HepG2 (cell line): ENCODE measurements around the gene ACE. TPM values are rescaled to one million over a fixed set of nuclear protein-coding genes. Genes with fewer than 3 reads are reported as not detected.

Experiments used
- ATAC-seq: fragments of 200-7000 bp; cut with Tn5 transposase; 3 replicates; pipeline ENCODE4 v1.9.1; 2020; ENCODE audit warnings: mild to moderate bottlenecking, moderate library complexity
- BruUV-seq: library from RNA; stranded (reverse); fragments of 400-500 nt; replicated peaks from 2 replicates; lab custom pipeline; 2021; lab: Mats Ljungman, UMichigan
- CTCF ChIA-PET: fragments of 300-600 bp; formaldehyde crosslinking; extraction: SDS; loops from one replicate; lab custom pipeline; 2021; ENCODE audit warnings: low total read pairs, inconsistent platforms, low intra/inter-chr PET ratio; lab: Yijun Ruan, JAX
- POLR2A ChIA-PET: fragments of 350-600 bp; sonication (Branson Sonifier 250); formaldehyde crosslinking; loops from one replicate; lab custom pipeline; 2020; ENCODE audit warnings: antibody characterized with exemption, inconsistent platforms; lab: Yijun Ruan, JAX
- DNase-seq: peaks from one replicate; pipeline ENCODE4 v3.0.0-alpha.2; 2015; ENCODE audit warnings: low spot score
- FAIRE-seq: peaks from 3 replicates; lab custom pipeline; 2011; peaks lifted over from hg19 to GRCh38; lab: Jason Lieb, UNC
- H2AFZ ChIP-seq: one replicate; pipeline ENCODE4 v1.6.1; 2011; ENCODE audit warnings: low read length, inconsistent platforms
- H3K27ac ChIP-seq: fragments of 300-600 bp; 3 replicates; pipeline ENCODE4 v1.8.0; 2011; ENCODE audit warnings: mixed run types, mild to moderate bottlenecking, mixed read lengths, low read length, inconsistent platforms; ENCODE audit not compliant: insufficient read depth; ENCODE audit errors: extremely low read length
- H3K27me3 ChIP-seq, 2 experiments: fragments of 200-600 bp in 1 of 2; 2 replicates in 1 of 2; 3 replicates in 1 of 2; pipeline versions ENCODE4 v1.6.0 to v1.8.0; 2011; ENCODE audit warnings: low read length in 2 of 2, mild to moderate bottlenecking in 2 of 2, moderate library complexity in 2 of 2, inconsistent platforms in 1 of 2; ENCODE audit not compliant: insufficient read depth in 2 of 2, control insufficient read depth in 1 of 2
- H3K36me3 ChIP-seq, 2 experiments: fragments of 200-600 bp in 1 of 2; replicated peaks in 1 of 2; 2 replicates in 1 of 2; 3 replicates in 1 of 2; pipeline versions ENCODE4 v1.5.1 to v1.8.0; 2011; ENCODE audit warnings: low read length in 2 of 2, inconsistent platforms in 1 of 2; ENCODE audit not compliant: insufficient read depth in 2 of 2, control insufficient read depth in 1 of 2
- H3K4me1 ChIP-seq: 2 replicates; pipeline ENCODE4 v1.5.1; 2012; ENCODE audit warnings: low read length, inconsistent platforms; ENCODE audit not compliant: insufficient read depth
- H3K4me2 ChIP-seq: 2 replicates; pipeline ENCODE4 v1.6.0; 2011; ENCODE audit warnings: low read depth, low read length, inconsistent platforms
- H3K4me3 ChIP-seq, 3 experiments: fragments of 200-600 bp in 1 of 3; sonication (generic), shearing (Covaris generic) in 1 of 3; replicated peaks in 1 of 3; 2 replicates each; pipeline ENCODE4 v1.5.1; 2011 to 2016; ENCODE audit warnings: low read length in 3 of 3, inconsistent platforms in 2 of 3, low read depth in 2 of 3, mild to moderate bottlenecking in 2 of 3, control low read depth in 1 of 3, mixed read lengths in 1 of 3; ENCODE audit not compliant: insufficient read depth in 1 of 3
- H3K79me2 ChIP-seq: one replicate; pipeline ENCODE4 v1.6.1; 2011; ENCODE audit warnings: low read length, inconsistent platforms; ENCODE audit not compliant: insufficient read depth
- H3K9ac ChIP-seq: 2 replicates; pipeline ENCODE4 v1.6.0; 2011; ENCODE audit warnings: mild to moderate bottlenecking, low read depth, low read length, inconsistent platforms; ENCODE audit not compliant: insufficient read depth
- H3K9me3 ChIP-seq: 2 replicates; pipeline ENCODE4 v1.5.1; 2012; ENCODE audit warnings: mild to moderate bottlenecking, low read length
- H4K20me1 ChIP-seq: 2 replicates; pipeline ENCODE4 v1.6.0; 2011; ENCODE audit warnings: inconsistent platforms, mild to moderate bottlenecking, low read length, moderate library complexity; ENCODE audit not compliant: insufficient read depth
- GATAD1 ChIP-seq: IDR thresholded peaks from 2 replicates; pipeline ENCODE4 v1.6.1; 2016; ENCODE audit warnings: missing genetic modification reagents, missing compliant biosample characterization
- KDM5A ChIP-seq: fragments of 200-600 bp; sonication (generic); IDR thresholded peaks from 2 replicates; pipeline ENCODE4 v1.7.0; 2018; ENCODE audit warnings: antibody characterized with exemption, mild to moderate bottlenecking, low read length, borderline replicate concordance
- MZF1 ChIP-seq: sonication (generic); formaldehyde crosslinking; IDR thresholded peaks from 2 replicates; pipeline ENCODE4 v1.8.1; 2023; ENCODE audit warnings: mild to moderate bottlenecking, missing genetic modification reagents, borderline replicate concordance
- NAIF1 ChIP-seq: sonication (generic); formaldehyde crosslinking; IDR thresholded peaks from 2 replicates; pipeline ENCODE4 v1.5.0; 2020; ENCODE audit warnings: mild to moderate bottlenecking, missing genetic modification reagents, borderline replicate concordance
- RBAK ChIP-seq: sonication (generic); formaldehyde crosslinking; IDR thresholded peaks from 2 replicates; pipeline ENCODE4 v1.5.1; 2020; ENCODE audit warnings: mild to moderate bottlenecking, missing genetic modification reagents
- STAT5B ChIP-seq: sonication (generic); formaldehyde crosslinking; IDR thresholded peaks from 2 replicates; pipeline ENCODE4 v1.4.0; 2020; ENCODE audit warnings: missing genetic modification reagents
- YEATS4 ChIP-seq: sonication (generic); formaldehyde crosslinking; IDR thresholded peaks from 2 replicates; pipeline ENCODE4 v1.4.0; 2020; ENCODE audit warnings: missing genetic modification reagents, borderline replicate concordance
- ZNF143 ChIP-seq: sonication (generic); formaldehyde crosslinking; IDR thresholded peaks from 2 replicates; pipeline ENCODE4 v1.4.0; 2020; ENCODE audit warnings: missing genetic modification reagents
- ZNF564 ChIP-seq: sonication (generic); formaldehyde crosslinking; IDR thresholded peaks from 2 replicates; pipeline ENCODE4 v1.8.1; 2023; ENCODE audit warnings: mild to moderate bottlenecking, missing genetic modification reagents
- in situ Hi-C: cut with HindIII; loops from 2 replicates; pipeline ENCODE4 v1.10.0; 2017; ENCODE audit warnings: low pct_unique_long_range_greater_than_20kb; ENCODE audit not compliant: extremely low pct_ligation_motif_present
- intact Hi-C: fragments of 100-400 bp; cut with micrococcal nuclease; formaldehyde crosslinking; loops from one replicate; pipeline ENCODE4 v1.10.0; 2022; ENCODE audit not compliant: unreplicated experiment
- polyA plus RNA-seq, 8 experiments: library from polyadenylated mRNA; depleted of rRNA in 3 of 8; stranded (reverse) in 7 of 8; unstranded in 1 of 8; fragments of >200 nt; fragmentation: Illumina TruSeq in 4 of 8; extraction: Trizol in 4 of 8; gene quantifications; 2 replicates each; pipeline versions ENCODE4 v1.2.1 to v1.2.3, GENCODE V29; 2011 to 2016; ENCODE audit warnings: low read depth in 4 of 8, missing spikeins in 1 of 8, mixed read lengths in 1 of 8; ENCODE audit not compliant: insufficient read depth in 1 of 8
- total RNA-seq, 5 experiments: library from RNA; depleted of rRNA; stranded (reverse); fragments of >200 nt; fragmentation: Illumina TruSeq; extraction: Trizol; gene quantifications; 2 replicates each; pipeline ENCODE4 v1.2.3, GENCODE V29; 2016; ENCODE audit warnings: low read depth in 1 of 5
- TF ChIP-seq, protein P1 (sequence below): sonication (generic); formaldehyde crosslinking; IDR thresholded peaks from 2 replicates; pipeline ENCODE4 v1.4.0; 2020; ENCODE audit warnings: missing genetic modification reagents
- TF ChIP-seq, protein P2 (sequence below): conservative IDR thresholded peaks from 2 replicates; pipeline ENCODE4 v1.6.1; 2018; ENCODE audit warnings: missing genetic modification reagents

Gene ACE
- total and polyA plus RNA-seq, 2 of the 13 experiments (the other 11 are each of a cell fraction or from before 2014, with no cell fraction given): 0.08 to 0.13 TPM

GRCh38 chr17:63504261-63504660 lies 27.4 kb downstream of the ACE start:
- H3K4me2 ChIP-seq: no peak overlapping the region
- in situ Hi-C loops: no loop called here
- FAIRE-seq (no peak), ATAC-seq (no peak), DNase-seq (no peak)
- intact Hi-C loops: no loop called here
- no peaks in the 10 kb centered on the region for H3K9me3 ChIP-seq
- no peak overlapping the region for H3K9ac ChIP-seq
- POLR2A ChIA-PET: no interaction called here
- H3K79me2 ChIP-seq: no peaks in the 10 kb centered on the region
- peaks cover 12 to 62% of the 10 kb centered on the region in 2 experiments; a peak in 3 of 5 replicates for H3K27me3 ChIP-seq
- TF ChIP-seq ZNF143: no peak
- TF ChIP-seq, protein P1, sequence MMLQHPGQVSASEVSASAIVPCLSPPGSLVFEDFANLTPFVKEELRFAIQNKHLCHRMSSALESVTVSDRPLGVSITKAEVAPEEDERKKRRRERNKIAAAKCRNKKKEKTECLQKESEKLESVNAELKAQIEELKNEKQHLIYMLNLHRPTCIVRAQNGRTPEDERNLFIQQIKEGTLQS (CRISPR knock-in tag): no peak
- no peak for TF ChIP-seq STAT5B (CRISPR knock-in tag)
- TF ChIP-seq, protein P2, sequence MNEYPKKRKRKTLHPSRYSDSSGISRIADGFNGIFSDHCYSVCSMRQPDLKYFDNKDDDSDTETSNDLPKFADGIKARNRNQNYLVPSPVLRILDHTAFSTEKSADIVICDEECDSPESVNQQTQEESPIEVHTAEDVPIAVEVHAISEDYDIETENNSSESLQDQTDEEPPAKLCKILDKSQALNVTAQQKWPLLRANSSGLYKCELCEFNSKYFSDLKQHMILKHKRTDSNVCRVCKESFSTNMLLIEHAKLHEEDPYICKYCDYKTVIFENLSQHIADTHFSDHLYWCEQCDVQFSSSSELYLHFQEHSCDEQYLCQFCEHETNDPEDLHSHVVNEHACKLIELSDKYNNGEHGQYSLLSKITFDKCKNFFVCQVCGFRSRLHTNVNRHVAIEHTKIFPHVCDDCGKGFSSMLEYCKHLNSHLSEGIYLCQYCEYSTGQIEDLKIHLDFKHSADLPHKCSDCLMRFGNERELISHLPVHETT (CRISPR knock-in tag): no peak
- no peak for TF ChIP-seq NAIF1 (CRISPR knock-in tag)
- no peak for TF ChIP-seq KDM5A
- TF ChIP-seq YEATS4 (CRISPR knock-in tag): no peak
- no peak for TF ChIP-seq GATAD1 (CRISPR knock-in tag)
- TF ChIP-seq RBAK (CRISPR knock-in tag): no peak
- no peak for TF ChIP-seq ZNF564 (CRISPR knock-in tag)
- TF ChIP-seq MZF1 (CRISPR knock-in tag): no peak
- peaks cover 11% of the 10 kb centered on the region for H3K4me1 ChIP-seq
- no peak overlapping the region for H2AFZ ChIP-seq
- H3K4me3 ChIP-seq: no peak overlapping the region
- H4K20me1 ChIP-seq: no peaks in the 10 kb centered on the region
- BruUV-seq: no TSS peak
- no peaks in the 10 kb centered on the region for H3K36me3 ChIP-seq
- CTCF ChIA-PET: no interaction called here
- H3K27ac ChIP-seq: no peak overlapping the region
